Bladder microvascular endothelial cell (primary cell): Measurements from ENCODE around the gene RHOA. TPM values are rescaled to one million over a fixed set of nuclear protein-coding genes. Genes with fewer than 3 reads are reported as not detected.

Experiments
- total RNA-seq: library from RNA; depleted of rRNA; stranded (reverse); fragments of >200 nt; gene quantifications from 2 replicates; pipeline ENCODE4 v1.2.3, GENCODE V29; 2014

RHOA gene
- total RNA-seq: 496 and 514 TPM in 2 replicates

GRCh38 chr3:49411968-49412631, at the start of gene RHOA, which contains the start of gene TCTA:
RHOA (minus strand) TSS chr3:49411976; CDS start chr3:49375589, 36,387 bp downstream.
TCTA (plus strand) TSS chr3:49412423; CDS start chr3:49412427, 4 bp downstream.

GRCh38 chr3:49422379-49423248, 10.8 kb upstream of the RHOA start, which contains the start of gene AMT:
AMT (minus strand) TSS chr3:49422473; CDS start chr3:49422450, 23 bp downstream.

DNA sequence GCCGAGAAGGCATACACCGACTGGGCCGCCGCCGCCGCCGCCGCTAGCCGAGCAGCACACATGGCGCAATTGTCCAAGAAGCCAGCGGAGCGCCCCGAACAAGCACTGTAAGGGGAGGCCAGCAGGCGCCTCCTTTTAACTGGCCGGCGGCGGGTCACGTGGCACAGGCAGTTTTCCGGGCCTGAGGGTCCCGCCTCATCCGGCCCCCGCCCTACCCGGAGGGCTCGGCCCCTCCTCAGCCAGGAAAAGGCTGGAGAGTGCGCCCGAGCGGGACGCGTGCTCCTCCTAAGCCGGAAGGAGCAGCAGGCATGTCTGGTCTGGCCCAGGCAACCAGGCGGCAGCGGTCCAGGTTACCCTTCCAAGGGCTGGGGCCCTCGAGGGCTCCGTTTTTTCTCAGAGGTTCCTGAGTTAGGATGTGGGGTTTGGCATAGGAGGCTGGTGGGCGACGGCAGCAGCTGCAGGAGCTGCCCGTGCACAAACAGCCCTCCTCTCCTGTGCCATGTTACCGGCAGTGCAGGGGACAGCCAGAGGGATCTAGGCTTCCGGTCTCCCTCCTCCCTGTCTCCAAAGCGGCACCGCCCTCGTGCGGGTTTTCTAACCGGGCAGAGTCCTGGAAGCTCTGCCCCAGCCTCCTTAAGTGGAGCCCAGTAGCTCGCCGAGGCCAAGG, 53.4 kb downstream of the RHOA start, which contains the start of gene GPX1:
TSS of gene GPX1 (minus strand) at position 137 of the 667 bp plus-strand sequence. CDS start at position 62, 75 bp downstream.

DNA sequence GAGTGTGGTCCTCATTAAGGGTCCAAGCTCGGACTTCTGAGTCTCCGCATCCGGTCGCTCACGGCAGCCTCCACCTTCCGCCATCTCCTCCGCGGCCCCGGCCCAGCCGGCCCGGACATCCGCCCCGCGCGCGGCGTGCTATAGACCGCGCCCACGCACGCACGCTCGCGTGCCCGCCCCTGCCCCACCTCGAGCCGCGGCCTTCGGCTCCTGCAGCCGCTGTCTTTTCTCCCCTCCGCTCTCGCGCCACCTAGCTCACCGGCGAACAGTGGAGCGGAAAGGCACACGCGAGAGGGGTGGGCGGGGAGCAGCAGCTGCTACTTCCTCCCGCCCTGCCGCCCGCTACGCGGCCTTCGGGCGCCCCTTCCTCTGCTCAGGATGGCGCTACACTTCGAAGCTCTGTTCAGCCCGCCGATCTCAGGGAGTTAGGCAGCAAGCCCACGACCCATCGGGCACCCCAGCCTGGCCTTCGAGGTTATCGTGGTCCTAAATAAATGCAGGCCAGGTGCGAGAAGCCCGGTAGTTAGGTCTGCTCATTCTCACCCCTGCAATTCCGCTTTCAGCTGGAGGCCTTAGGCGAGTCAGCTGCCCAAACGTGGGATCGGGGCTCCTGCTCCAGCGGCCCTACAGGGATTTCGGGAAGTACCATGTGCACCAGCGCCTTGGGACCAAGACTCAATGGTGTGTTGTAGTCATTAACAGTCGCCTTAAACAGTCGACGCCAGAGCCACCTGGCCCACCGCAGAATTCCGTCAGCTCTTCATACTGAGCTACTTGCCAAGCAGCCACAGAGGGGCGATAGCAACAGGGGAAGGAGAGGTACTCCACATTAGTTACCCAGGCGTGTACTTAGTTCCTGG, 71.6 kb downstream of the RHOA start, which contains the start of gene USP4:
TSS of gene USP4 (minus strand) at position 113 of the 860 bp plus-strand sequence. CDS start at position 84, 29 bp downstream.

Other genes with a start within 250 kb of the RHOA start
- gene CCDC71, start 245.6 kb downstream of the RHOA start, total RNA-seq: 13.4 and 17.4 TPM in 2 replicates
- gene KLHDC8B, start 240.4 kb downstream of the RHOA start, total RNA-seq: 43.3 and 55.2 TPM in 2 replicates
- gene C3orf62, start 134.7 kb downstream of the RHOA start, total RNA-seq: 0.97 and 2.0 TPM in 2 replicates
- gene USP4, start 71.9 kb downstream of the RHOA start, total RNA-seq: 24.4 and 47.2 TPM in 2 replicates
- gene GPX1, start 53.6 kb downstream of the RHOA start, total RNA-seq: 523 and 630 TPM in 2 replicates
- gene TCTA, start 447 bp upstream of the RHOA start, total RNA-seq: 9.7 and 20.8 TPM in 2 replicates
- 0.65 and 1.4 TPM in 2 replicates for gene AMT, start 10.5 kb upstream of the RHOA start, total RNA-seq
- 2.9 and 13.1 TPM in 2 replicates for gene NICN1, start 17.3 kb upstream of the RHOA start, total RNA-seq
- 23.2 and 53.4 TPM in 2 replicates for gene DAG1, start 58.3 kb upstream of the RHOA start, total RNA-seq
- gene BSN, start 142.5 kb upstream of the RHOA start, total RNA-seq: under 0.01 and 0.06 TPM in 2 replicates